GM18507 (cell line): ENCODE data around the gene RSPO1.

Experiments
- DNase-seq: peaks from one replicate; pipeline ENCODE4 v3.0.0; 2011; ENCODE audit warnings: low read depth; ENCODE audit not compliant: insufficient read length; ENCODE audit errors: extremely low spot score
- FAIRE-seq: peaks from 2 replicates; lab custom pipeline; 2011; peaks lifted over from hg19 to GRCh38; lab: Jason Lieb, UNC

RSPO1 gene

DNA sequence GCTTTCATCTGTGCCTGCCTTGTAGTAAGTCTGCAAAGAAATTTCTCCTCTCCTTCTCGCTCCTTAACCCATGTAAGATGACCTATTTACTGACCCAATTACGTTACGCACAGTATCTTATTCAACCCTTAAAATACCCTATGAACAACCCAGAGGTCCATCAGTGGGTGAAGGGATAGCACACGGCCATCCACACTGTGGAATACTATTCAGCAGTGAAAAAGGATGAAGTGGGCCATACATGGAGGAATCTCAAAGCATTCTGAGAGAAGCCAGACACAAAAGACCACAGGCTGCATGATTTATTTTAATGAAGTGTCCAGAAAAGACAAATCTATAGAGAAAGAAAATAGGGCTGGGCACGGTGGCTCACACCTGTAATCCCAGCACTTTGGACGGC, 23.8 kb upstream of the RSPO1 start:
- no peak for DNase-seq
- FAIRE-seq: no peak

DNA sequence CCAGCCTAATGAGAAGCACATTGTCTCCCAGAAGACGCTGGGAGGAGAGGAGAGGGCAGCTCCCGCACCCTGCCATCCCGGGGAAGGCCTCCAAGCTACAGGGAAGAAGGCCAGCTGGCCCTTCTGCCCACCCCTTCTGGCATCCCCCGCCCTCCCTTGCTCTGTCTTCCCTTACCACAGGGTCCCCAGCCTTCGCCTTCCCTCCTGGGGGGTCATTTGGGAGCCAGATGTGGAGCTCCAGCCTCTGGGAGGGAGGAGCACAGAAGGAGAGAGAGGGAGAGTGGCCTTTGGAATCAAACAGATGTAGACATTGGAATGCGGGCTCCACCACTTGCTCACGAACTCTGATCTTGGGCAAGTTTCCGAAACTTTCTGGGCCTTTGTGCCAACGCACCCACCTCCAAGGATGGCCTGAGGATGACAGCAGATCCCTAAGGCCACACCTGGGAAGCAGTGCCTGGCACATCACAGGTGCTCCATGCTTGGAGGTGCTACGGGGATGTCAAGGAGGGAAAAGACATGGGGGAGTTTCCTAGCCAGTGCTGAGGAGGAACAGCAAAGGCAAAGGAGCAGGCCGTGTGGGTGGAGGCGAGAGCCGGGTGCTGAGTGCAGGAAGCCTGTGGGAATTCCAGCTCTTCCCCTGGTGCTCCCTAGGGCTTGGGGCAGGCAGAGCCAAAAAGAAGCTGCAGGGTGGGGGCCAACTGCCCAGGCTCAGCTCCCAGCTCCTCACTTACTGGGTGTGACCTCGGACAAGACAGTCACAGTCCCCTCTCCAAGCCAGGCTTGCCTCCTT, 23.1 kb upstream of the RSPO1 start:
- DNase-seq (no peak), FAIRE-seq (no peak)

DNA sequence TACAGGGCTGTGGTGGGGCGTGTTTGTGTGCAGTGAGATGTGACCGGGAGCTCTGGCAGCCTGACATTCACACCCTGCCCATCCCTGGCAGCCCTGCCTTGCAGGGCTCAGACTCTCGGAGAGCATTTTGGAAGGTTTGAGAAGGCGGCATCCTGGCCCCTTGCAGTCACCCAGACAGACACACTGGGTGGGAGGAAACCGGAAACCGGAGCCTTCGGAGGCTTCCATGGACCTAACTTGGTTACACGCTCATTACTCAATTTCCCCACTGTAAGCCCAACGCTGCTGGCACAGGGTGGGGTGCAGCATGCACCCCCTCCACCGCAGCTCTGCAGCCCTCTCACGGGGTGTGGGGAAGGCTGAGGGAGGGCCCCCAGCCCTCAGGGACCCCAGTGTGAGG, 22.2 kb upstream of the RSPO1 start:
- no peak for FAIRE-seq

DNA sequence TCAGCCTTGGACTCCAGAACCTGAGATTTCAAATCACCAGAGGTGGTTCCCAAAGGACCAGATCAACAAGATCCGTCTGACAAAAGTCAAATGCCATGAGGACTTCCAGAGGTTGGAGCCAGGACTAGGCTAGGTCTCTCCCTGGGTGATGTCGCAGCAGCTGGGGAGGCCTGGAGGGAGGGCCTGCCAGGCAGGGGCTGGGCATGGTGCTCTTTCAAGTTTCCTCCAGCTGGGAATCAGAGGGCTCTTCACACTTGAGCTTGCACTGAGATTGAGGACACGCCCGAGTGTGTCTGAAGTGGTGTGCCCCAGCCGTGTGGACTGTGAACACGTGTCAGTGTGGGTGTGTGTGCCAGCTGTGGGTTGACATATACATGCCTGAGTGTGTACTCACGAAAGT, 21.3 kb upstream of the RSPO1 start:
- DNase-seq (no peak), FAIRE-seq (no peak)

More for the DNA sequence above, 22.2 kb upstream of the RSPO1 start:
- no peak for DNase-seq

DNA sequence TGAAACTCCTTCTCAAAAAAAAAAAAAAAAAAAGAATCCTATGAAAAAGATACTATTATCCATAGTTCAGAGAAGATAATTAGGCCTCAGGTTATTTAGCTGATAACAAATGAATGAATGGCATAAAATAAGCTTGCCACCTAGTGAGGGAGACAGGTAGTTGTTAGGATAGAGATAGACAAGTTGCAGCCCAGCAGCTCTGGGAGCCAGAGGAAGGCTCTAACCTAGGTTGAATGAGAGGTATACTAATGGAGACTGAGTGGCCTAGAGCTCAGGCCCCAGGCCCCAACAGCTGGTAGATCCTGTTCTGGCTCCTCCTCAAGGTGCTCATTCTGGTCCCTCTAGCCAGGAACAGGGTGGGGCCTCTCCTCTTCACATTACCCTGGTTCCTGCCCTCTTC, 20.6 kb upstream of the RSPO1 start:
- no peak for DNase-seq
- FAIRE-seq: no peak

DNA sequence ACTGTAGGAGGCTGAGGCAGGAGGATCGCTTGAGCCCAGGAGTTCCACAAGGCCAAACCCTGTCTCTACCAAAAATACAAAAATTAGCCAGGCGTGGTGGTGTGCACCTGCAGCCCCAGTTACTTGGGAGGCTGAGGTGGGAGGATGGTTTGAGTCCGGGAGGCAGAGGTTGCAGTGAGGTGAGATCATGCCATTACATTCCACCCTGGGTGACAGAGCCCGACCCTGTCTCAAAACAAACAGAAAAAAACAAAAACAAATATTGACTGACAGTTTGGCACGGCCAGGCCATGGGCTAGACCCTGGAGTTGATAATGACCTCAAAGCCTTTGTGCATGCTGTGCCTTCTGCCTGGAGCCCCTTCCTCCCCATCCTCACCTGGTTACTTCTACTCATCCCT, 19.2 kb upstream of the RSPO1 start:
- DNase-seq (no peak), FAIRE-seq (no peak)

DNA sequence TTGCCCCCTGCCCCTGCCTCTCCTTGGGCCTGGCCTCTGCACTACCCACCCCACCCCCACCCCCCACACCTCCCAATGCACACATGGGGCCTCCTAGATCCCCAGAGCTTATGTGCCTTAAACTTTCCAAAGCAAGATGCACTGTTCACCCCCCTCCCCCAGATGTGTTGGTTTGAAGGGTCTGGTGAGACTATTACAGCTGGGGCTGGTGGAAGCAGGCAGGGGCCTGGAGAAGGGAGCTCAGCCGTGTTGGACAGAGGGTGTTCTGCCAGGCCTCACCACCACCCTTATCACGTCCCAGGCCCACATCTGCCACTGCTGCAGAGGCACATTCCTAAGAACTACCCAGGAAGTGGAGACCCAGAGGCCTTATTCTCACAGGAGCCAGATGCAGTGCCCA, 18.3 kb upstream of the RSPO1 start:
- DNase-seq: no peak
- no peak for FAIRE-seq

DNA sequence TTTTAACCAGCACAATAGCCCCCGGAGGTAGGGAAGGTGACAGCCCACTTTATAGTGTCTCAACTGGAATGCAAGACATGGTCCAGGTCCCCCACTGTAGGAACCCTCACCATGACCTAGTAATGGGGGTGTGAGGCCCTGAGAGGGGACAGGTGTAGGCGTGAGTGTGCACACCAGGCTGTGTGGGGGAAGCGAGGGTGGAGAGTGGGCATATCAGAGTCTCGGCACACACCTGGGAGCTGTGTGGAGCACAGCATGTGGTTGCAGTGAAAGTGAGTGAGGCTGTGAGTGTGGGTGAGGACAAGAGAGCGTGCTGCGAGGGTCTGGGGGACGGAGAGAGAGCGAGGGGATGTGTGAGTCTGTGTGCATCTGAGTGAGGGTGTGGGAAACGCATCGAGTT, 17.1 kb upstream of the RSPO1 start:
- FAIRE-seq (no peak), DNase-seq (no peak)

DNA sequence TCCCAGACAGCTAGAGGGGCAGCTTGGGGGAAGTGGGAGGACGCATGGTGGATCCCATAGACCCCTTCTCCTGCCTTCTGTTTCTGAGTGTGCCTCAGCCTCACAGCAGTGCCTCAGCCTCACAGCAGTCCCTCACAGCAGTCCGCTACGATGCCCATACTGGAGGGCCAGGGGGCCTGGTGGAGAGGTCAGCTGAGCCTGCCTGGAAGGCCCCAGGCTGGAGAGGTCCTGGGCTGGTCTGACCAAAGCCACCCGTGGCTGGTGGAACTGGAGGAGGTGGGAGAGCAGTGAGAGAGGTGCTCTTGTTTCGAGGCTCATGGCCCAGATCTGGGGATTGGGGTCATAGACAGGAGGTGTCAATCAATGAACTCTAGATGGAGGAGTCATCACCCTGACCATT, 16.0 kb upstream of the RSPO1 start:
- FAIRE-seq (no peak), DNase-seq (no peak)

DNA sequence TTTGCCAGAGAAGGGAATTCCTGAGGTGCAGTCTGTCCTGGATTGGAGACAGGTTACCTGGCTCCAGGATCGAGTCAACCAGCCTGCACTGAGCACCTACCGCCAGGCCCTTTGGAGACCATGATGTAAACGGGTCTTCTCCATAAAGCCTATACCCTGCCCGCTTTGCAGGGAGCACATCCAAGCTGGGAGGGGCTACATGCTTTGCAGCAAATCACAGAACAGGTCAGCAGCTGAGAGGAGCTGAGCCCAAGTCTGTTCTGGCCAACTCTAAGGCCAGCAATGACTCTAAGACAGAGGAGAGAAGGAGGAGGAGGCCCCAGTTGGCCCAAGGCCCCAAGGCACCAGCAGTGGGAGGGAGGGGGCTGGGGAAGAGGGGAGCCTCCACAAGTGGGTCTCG, 15.5 kb upstream of the RSPO1 start:
- FAIRE-seq: no peak
- DNase-seq: no peak

DNA sequence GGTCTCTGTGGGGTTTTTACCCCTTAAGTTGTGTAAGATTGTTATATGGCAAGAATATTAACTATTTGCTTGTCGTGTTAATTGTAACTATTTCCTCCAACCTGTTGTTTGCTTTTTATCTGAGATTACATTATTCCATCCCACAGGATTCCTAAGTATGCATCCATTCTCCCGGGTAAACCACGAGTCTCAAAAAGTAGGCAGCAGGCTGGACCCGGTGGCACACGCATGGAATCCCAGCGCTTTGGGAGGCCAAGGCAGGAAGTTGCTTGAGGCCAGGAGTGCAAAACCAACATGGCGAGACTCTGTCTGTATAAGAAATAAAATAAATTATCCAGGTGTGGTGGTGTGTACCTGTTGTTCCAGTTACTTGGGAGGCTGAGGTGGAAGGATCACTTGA, 12.6 kb upstream of the RSPO1 start:
- FAIRE-seq: no peak

DNA sequence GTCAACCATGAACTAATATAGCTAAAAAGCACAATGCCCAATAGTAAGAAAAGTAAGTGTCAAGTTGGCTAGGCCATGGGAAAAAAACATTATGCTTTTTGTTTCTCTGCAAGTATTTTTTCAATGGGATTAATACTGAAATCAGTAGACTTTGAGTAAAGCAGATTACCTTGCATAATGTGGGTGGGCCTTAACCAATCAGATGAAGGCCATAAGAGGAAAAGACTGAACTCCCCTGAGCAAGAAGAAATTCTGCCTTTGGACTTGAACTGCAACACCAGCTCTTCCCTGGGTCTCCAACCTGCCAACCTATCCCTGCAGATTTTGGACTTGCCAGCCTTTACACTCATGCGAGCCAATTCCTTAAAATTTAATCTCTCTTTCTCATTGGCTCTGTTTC, 6.4 kb upstream of the RSPO1 start:
- no peak for FAIRE-seq
- no peak for DNase-seq

More for the DNA sequence above, 12.6 kb upstream of the RSPO1 start:
- no peak for DNase-seq

DNA sequence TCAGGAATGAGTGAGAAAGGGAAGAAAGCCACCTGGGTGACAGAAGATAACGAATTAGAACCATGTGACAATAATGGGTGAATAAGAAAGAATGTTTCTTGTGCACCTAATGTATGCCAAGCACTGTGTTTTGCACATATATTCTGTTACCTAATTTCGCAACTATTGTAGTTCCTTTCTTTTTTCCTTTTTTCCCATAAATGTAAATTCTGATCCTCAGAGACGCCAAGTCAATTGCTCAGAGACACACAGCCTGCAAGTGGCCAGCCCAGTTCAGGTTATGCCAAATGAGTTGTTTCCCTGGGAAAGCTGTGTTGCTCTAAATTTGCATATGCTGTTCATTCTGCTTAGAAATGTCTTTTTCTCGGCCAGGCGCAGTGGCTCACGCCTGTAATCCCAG, 1.7 kb upstream of the RSPO1 start:
- DNase-seq: no peak
- no peak for FAIRE-seq

DNA sequence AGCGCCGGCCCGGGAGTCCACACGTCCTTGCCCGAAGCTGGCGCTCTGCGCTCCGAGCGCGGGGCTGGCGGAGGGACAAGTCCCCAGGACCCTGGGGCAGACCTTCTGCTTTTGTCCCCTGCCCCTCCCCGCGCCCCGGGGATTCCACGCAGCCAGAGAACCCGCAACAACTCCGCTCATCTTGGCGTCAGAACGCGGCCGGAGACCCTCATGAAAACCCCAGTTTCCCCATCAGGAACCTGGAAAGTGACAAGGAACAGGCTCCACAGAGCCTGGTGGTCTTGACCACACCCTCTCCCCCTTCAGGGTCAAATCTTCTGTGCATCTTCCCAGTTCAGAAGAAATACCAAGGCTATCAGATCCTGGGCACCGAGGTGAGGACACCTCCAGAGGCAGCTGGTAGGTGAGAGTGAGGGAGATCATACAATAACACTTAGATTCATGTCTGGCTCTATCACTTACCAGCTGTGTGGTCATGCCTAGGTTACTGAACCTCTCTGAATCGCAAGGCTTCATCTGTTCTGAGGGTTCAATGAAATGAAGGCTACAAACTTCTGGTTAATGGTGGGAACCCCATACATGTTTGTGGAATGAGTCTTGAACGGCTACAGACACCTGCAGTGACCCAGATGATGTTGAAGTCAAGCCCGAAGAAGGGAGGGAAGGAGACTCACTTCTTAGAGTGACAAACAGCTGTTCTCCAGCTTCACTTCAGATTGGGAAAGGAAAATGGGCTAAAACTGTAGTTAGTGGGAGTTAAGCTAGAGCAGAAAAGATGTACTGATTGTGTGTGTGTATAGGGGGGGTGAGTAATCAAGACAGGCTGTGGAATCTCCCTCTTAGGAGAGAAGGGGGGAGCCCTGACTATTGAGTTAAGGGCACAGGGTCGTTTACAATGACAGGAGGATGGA, 555 bp upstream of the RSPO1 start:
- FAIRE-seq: no peak

DNA sequence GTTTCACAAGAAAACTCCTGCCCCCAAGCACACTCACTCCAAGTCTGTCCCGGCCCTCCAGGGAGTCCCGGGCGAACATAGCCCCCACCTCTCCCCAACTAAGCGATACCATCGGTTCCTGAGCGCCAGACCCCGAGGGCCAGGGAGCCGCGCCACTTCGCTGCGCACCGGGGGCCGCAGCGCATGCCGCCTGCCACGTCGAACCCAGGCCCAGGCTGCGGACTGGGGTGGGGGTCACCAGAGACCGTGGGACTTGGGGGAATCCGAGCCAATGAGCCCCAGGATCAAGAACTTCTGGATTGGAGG, 801 bp downstream of the RSPO1 start:
- FAIRE-seq (no peak), DNase-seq (no peak)

More for the DNA sequence above, 555 bp upstream of the RSPO1 start:
- DNase-seq: no peak

DNA sequence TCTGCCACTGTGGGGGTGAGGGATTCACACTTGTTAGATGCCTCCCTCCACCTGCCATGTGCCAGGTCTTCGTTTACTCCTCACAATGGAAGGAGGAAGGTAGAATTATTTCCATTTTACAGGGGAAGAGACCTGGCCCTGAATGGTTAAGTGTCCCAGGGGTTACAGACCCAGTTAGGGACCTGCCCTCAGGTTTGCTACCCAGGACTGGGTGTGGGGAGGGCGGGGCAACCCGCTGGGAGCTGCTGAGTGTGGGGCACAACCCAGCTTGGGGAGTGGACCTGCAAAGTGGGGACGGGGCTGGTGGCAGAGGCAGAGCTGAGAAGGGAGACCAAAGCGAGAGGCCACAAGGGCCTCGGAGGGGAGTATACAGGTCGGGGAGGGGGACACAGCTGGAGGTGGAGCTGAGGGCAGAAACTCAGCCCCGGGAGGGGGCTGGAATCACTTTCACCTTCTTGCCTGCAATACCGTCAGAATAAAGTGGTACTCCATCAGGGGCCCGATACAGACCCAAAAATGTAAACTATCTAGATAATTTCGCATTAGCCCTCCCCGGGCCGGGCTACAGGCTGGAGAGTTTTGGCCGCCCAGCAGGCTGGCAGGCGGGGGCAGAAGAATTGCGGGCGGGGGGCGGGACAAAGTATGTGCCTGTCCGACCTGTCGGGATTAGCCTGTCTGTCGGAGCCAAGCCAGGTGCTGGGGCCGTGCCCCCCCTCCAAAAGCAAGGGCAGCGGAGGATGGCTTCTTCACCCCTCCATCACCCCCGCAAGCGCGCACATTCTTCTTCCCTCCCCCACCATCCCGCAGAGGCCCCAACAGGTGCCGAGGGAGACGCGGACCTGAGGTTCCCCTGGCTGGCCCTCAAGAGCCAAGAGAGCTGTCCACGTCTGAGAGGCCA, 1.4 kb downstream of the RSPO1 start:
- DNase-seq: no peak
- no peak for FAIRE-seq

DNA sequence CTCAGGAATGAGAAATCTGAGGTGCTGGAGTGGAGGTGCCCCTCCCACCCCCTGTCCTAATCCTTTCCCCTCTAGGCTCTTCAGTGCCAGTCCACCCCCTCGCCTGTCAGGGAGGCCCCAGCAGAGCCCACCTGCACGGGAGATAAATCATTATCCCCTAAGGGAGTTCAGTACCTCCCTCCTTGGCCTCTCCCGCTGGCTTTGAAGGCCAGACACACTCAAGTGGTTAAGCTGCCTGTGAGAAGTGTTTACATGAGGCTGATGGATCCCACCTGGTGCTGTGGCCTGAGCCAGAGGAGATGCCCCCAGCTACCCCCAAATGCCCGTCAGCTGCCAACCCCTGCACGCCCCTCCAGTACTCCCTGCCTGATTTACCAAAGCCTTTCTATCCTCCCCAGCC, 3.7 kb downstream of the RSPO1 start:
- DNase-seq (no peak), FAIRE-seq (no peak)

DNA sequence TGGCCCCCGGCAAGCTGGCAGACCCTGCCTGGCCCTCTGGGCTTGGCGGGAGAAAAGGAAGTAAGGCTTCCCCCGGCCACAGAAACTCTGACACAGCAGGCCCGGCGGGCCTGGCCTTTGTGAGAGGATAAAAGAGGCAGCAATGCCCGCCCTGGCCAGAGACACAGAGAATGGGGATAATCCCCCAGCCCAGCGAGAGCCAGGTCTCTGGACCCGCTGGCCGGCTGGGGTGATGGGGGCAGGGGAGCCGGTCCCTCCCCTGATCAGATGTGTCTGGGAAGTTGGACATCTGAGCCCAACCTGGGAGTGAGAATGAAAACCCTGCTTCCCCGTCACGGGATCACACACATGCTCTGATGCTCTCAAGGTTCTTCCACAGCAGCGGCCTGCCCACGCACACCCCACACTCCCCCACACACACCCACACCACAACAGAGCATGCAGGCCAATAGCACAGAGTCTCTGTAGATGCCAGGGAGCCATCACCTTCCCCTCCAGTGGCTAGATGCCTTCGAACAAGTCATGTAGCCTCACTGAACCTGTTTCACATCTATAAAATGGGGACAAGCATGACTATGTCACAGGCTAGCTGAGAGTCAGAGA, 4.2 kb downstream of the RSPO1 start:
- DNase-seq (no peak), FAIRE-seq (no peak)

DNA sequence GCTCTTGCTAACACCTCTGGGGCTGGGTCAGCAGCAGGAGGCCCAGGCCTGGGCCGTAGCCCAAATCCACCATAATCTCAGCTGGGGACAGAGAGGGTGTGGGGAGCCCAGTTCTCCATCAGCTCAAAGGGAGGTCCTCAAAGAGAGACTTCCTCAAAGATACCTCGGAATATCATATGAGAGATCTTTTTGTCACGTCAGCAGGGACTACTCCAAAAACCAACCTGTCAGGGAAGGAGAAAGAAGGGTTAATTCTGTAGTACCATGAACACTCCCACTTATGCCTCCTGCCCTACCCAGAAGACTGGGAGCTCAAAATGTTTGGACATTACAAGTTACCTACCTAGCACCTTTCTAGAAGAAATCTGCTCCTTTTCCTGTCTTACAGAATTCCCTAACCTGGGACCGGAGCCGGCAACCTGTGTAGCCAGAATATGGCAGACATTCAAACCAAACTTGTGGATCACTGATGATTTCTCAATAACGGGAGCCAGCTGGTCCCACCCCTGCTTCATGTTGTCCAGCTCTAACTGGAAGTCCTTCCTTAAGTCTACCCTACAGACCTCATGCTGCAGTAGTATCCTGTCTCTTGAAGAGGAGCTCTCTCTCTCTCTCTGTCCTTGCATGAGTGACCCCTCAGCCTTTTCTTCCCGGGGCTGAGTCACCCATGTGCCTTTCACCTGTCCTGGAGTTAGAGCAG, 4.8 kb downstream of the RSPO1 start:
- no peak for DNase-seq
- no peak for FAIRE-seq
